NCI-H1930 (cell line): ENCODE data around the gene HGF.

ENCODE experiments used
- DNase-seq, 2 experiments: peaks; one replicate each; lab custom pipeline; 2025; lab: John Stamatoyannopoulos, UW

The HGF gene

GRCh38 chr7:81684033-81684432, 85.8 kb downstream of the HGF start:
- no peak for DNase-seq

GRCh38 chr7:81682873-81683272, 87.0 kb downstream of the HGF start:
- DNase-seq: no peak

GRCh38 chr7:81680120-81680519, 89.7 kb downstream of the HGF start:
- DNase-seq: no peak

- DNase-seq: no peak
Observed at GRCh38 chr7:81676813-81677212, 93.0 kb downstream of the HGF start.

GRCh38 chr7:81676105-81676811, 93.6 kb downstream of the HGF start:
- DNase-seq: no peak

- DNase-seq: no peak
Observed at GRCh38 chr7:81674431-81674830, 95.4 kb downstream of the HGF start.

- DNase-seq: no peak
Observed at GRCh38 chr7:81672872-81673271, 97.0 kb downstream of the HGF start.

GRCh38 chr7:81669476-81670105, 100.3 kb downstream of the HGF start:
- DNase-seq: peak in 1 of 2 experiments; percentile 12

- DNase-seq: no peak
Observed at GRCh38 chr7:81666209-81666608, 103.6 kb downstream of the HGF start.

GRCh38 chr7:81665236-81665635, 104.6 kb downstream of the HGF start:
- no peak for DNase-seq

- no peak for DNase-seq
Observed at GRCh38 chr7:81664304-81664703, 105.5 kb downstream of the HGF start.

- DNase-seq: no peak
Observed at GRCh38 chr7:81662531-81662930, 107.3 kb downstream of the HGF start.

GRCh38 chr7:81659697-81660395, 110.0 kb downstream of the HGF start:
- no peak for DNase-seq

- no peak for DNase-seq
Observed at GRCh38 chr7:81657551-81657950, 112.3 kb downstream of the HGF start.

GRCh38 chr7:81655271-81655670, 114.6 kb downstream of the HGF start:
- DNase-seq: no peak

GRCh38 chr7:81652225-81652624, 117.6 kb downstream of the HGF start:
- DNase-seq: no peak
